AML-193 (cell line): Measurements from ENCODE around the gene THADA.
A peak's percentile ranks its signal among the peaks of the same experiment; 100 is the strongest.

Experiments used
- DNase-seq, 2 experiments: peaks; one replicate each; lab custom pipeline; 2025; lab: John Stamatoyannopoulos, UW

Gene THADA

GRCh38 chr2:43270930-43271615 lies 324.8 kb downstream of the THADA start:
- DNase-seq, result peak in 1 of 2 experiments; percentile 2

- no peak for DNase-seq
These were observed 325.4 kb downstream of the THADA start for GRCh38 chr2:43270461-43270860.

GRCh38 chr2:43269706-43270105 lies 326.1 kb downstream of the THADA start:
- DNase-seq, result no peak

- DNase-seq, result no peak
These were observed 326.7 kb downstream of the THADA start for GRCh38 chr2:43269074-43269572.

- peak in 1 of 2 experiments; percentile 3 for DNase-seq
These were observed 327.5 kb downstream of the THADA start for GRCh38 chr2:43268066-43268953.

GRCh38 chr2:43267381-43267780 lies 328.5 kb downstream of the THADA start:
- no peak for DNase-seq

- no peak for DNase-seq
These were observed 329.1 kb downstream of the THADA start for GRCh38 chr2:43266711-43267111.

- no peak for DNase-seq
These were observed 330.4 kb downstream of the THADA start for GRCh38 chr2:43265421-43265820.

- no peak for DNase-seq
These were observed 330.8 kb downstream of the THADA start for GRCh38 chr2:43265001-43265400.

GRCh38 chr2:43262951-43263350 lies 332.9 kb downstream of the THADA start:
- no peak for DNase-seq

- DNase-seq, result no peak
These were observed 333.6 kb downstream of the THADA start for GRCh38 chr2:43262239-43262638.

GRCh38 chr2:43259512-43259911 lies 336.3 kb downstream of the THADA start:
- no peak for DNase-seq

- DNase-seq, result no peak
These were observed 337.2 kb downstream of the THADA start for GRCh38 chr2:43258547-43259156.

GRCh38 chr2:43255296-43255910 lies 340.4 kb downstream of the THADA start:
- no peak for DNase-seq

GRCh38 chr2:43254331-43254730 lies 341.5 kb downstream of the THADA start:
- no peak for DNase-seq

- no peak for DNase-seq
These were observed 344.6 kb downstream of the THADA start for GRCh38 chr2:43251171-43251731.

GRCh38 chr2:43250015-43250414 lies 345.8 kb downstream of the THADA start:
- DNase-seq, result no peak

- no peak for DNase-seq
These were observed 347.2 kb downstream of the THADA start for GRCh38 chr2:43248621-43249020.

- no peak for DNase-seq
These were observed 349.2 kb downstream of the THADA start for GRCh38 chr2:43246641-43247040.

- no peak for DNase-seq
These were observed 354.3 kb downstream of the THADA start for GRCh38 chr2:43241558-43241957.

- DNase-seq, result no peak
These were observed 355.1 kb downstream of the THADA start for GRCh38 chr2:43240766-43241150.
